Liver (tissue), 9 donors: Measurements from ENCODE around the gene CHP1. TPM values are rescaled to one million over a fixed set of nuclear protein-coding genes. Genes with fewer than 3 reads are reported as not detected.
"Not testable (repeated sequence)": the region's sequence is repeated elsewhere in the genome, so short reads cannot be mapped to it uniquely, and the experiment has no call there.

ENCODE experiments used
- DNase-seq: peaks from one replicate; pipeline ENCODE4 v3.0.0-alpha.2; 2017; ENCODE audit warnings: low spot score
- H3K27ac ChIP-seq, 2 donors: one replicate each; pipeline ENCODE4 v1.7.0; 2013; ENCODE audit warnings: inconsistent platforms in 2 of 2, low read length in 2 of 2, control low read depth in 1 of 2, low read depth in 1 of 2, mild to moderate bottlenecking in 1 of 2
- H3K27me3 ChIP-seq, 4 donors: one replicate each; pipeline versions ENCODE4 v1.6.1 to v1.7.0; 2013; ENCODE audit warnings: low read length in 3 of 4, inconsistent platforms in 1 of 4, mild to moderate bottlenecking in 1 of 4, moderate library complexity in 1 of 4; ENCODE audit not compliant: control insufficient read depth in 4 of 4, insufficient read depth in 4 of 4
- H3K36me3 ChIP-seq, 4 donors: one replicate each; pipeline versions ENCODE4 v1.6.1 to v1.7.0; 2013; ENCODE audit warnings: low read length in 3 of 4, mild to moderate bottlenecking in 3 of 4, low read depth in 1 of 4, moderate library complexity in 1 of 4; ENCODE audit not compliant: control insufficient read depth in 4 of 4, insufficient read depth in 3 of 4
- H3K4me1 ChIP-seq, 4 donors: one replicate each; pipeline versions ENCODE4 v1.6.1 to v1.7.0; 2013; ENCODE audit warnings: low read length in 3 of 4, mild to moderate bottlenecking in 3 of 4, moderate library complexity in 1 of 4; ENCODE audit not compliant: control insufficient read depth in 4 of 4, insufficient read depth in 4 of 4
- H3K4me3 ChIP-seq, 3 donors: one replicate each; pipeline versions ENCODE4 v1.6.1 to v1.7.0; 2013; ENCODE audit warnings: low read length in 3 of 3, control low read depth in 1 of 3, low read depth in 1 of 3, mild to moderate bottlenecking in 1 of 3
- H3K9ac ChIP-seq, 2 donors: one replicate each; pipeline ENCODE4 v1.7.0; 2013; ENCODE audit warnings: low read length in 2 of 2, mild to moderate bottlenecking in 2 of 2, moderate library complexity in 2 of 2, control low read depth in 1 of 2, low read depth in 1 of 2
- H3K9me3 ChIP-seq, 4 donors: one replicate each; pipeline versions ENCODE4 v1.6.1 to v1.7.0; 2013; ENCODE audit warnings: low read length in 3 of 4; ENCODE audit not compliant: control insufficient read depth in 4 of 4
- ATF3 ChIP-seq: IDR thresholded peaks from 2 replicates; pipeline ENCODE4 v1.6.1; 2016; ENCODE audit warnings: antibody characterized with exemption
- CTCF ChIP-seq: fragments of 150-350 bp; IDR thresholded peaks from 2 replicates; pipeline ENCODE4 v1.5.1; 2017; ENCODE audit warnings: improper control_type of control experiment, low read depth, low read length; ENCODE audit not compliant: missing input control
- FOXA1 ChIP-seq: IDR thresholded peaks from 2 replicates; pipeline ENCODE4 v1.6.1; 2016; ENCODE audit warnings: antibody characterized with exemption
- FOXA2 ChIP-seq: IDR thresholded peaks from 2 replicates; pipeline ENCODE4 v1.6.1; 2016; ENCODE audit warnings: antibody characterized with exemption
- GABPA ChIP-seq, 2 donors: IDR thresholded peaks in 1 of 2; conservative IDR thresholded peaks in 1 of 2; 2 replicates each; pipeline ENCODE4 v1.6.1; 2016; ENCODE audit warnings: antibody characterized with exemption in 2 of 2, mild to moderate bottlenecking in 1 of 2, moderate library complexity in 1 of 2
- HNF4A ChIP-seq, 2 donors: conservative IDR thresholded peaks; 2 replicates each; pipeline ENCODE4 v1.6.1; 2016; ENCODE audit warnings: antibody characterized with exemption in 2 of 2, mild to moderate bottlenecking in 2 of 2
- HNF4G ChIP-seq: IDR thresholded peaks from 2 replicates; pipeline ENCODE4 v1.6.1; 2016; ENCODE audit warnings: antibody characterized with exemption
- JUND ChIP-seq, 2 donors: IDR thresholded peaks; 2 replicates each; pipeline ENCODE4 v1.6.1; 2016; ENCODE audit warnings: antibody characterized with exemption in 2 of 2
- MAX ChIP-seq: IDR thresholded peaks from 2 replicates; pipeline ENCODE4 v1.6.1; 2016; ENCODE audit warnings: antibody characterized with exemption
- RAD21 ChIP-seq, 2 donors: IDR thresholded peaks; 2 replicates each; pipeline ENCODE4 v1.6.1; 2016; ENCODE audit warnings: antibody characterized with exemption in 2 of 2, mild to moderate bottlenecking in 2 of 2
- REST ChIP-seq: IDR thresholded peaks from 2 replicates; pipeline ENCODE4 v1.6.1; 2016; ENCODE audit warnings: antibody characterized with exemption, mild to moderate bottlenecking
- RXRA ChIP-seq, 2 donors: IDR thresholded peaks; 2 replicates each; pipeline ENCODE4 v1.6.1; 2017 to 2018; ENCODE audit warnings: antibody characterized with exemption in 2 of 2, mild to moderate bottlenecking in 1 of 2
- SP1 ChIP-seq: IDR thresholded peaks from 2 replicates; pipeline ENCODE4 v1.6.1; 2018; ENCODE audit warnings: antibody characterized with exemption, mild to moderate bottlenecking
- TAF1 ChIP-seq: conservative IDR thresholded peaks from 2 replicates; pipeline ENCODE4 v1.6.1; 2016; ENCODE audit warnings: antibody characterized with exemption, mild to moderate bottlenecking
- ZBTB33 ChIP-seq: IDR thresholded peaks from 2 replicates; pipeline ENCODE4 v1.6.1; 2016; ENCODE audit warnings: antibody characterized with exemption
- WGBS: extraction: QIAGEN DNeasy Blood & Tissue Kit; methylation state at CpG from one replicate; pipeline ENCODE4 v1.1.7; 2013; 5-methylcytosine and 5-hydroxymethylcytosine counted together
- polyA plus RNA-seq, 2 donors: library from polyadenylated mRNA; stranded (reverse) in 1 of 2; unstranded in 1 of 2; fragments of 200-250 nt in 1 of 2; fragments of >200 nt in 1 of 2; fragmentation: Nextera tagmentation in 1 of 2; extraction: Ambion mirVana in 1 of 2; gene quantifications; one replicate each; pipeline versions ENCODE4 v1.2.1 to v1.2.3, GENCODE V29; 2013 to 2015
- total RNA-seq, 2 donors: library from RNA; depleted of rRNA; stranded (reverse); fragments of >200 nt; gene quantifications; one replicate each; pipeline ENCODE4 v1.2.3, GENCODE V29; 2014
- donor health status: healthy.
- donor health status: healthy.
- donor health status: healthy.
- donor health status: healthy.
- donor health status: healthy.

CHP1 gene
- total and polyA plus RNA-seq, 4 donors, result 87.4 to 162 (median 117) TPM

GRCh38 chr15:41309226-41309905 lies 78.3 kb downstream of the CHP1 start:
- 97% methylated on average over 2 of the region's 2 CpGs for WGBS
- no peaks in the 10 kb centered on the region for H3K27me3 ChIP-seq
- no peak overlapping the region for H3K27ac ChIP-seq
- peaks cover 0 to 8% (median 3%) of the 10 kb centered on the region in 4 donors for H3K36me3 ChIP-seq
- TF ChIP-seq HNF4A (conservative IDR thresholded peaks at IDR 0.05) (no peak), RAD21 (IDR thresholded peaks at IDR 0.05) (no peak), JUND (IDR thresholded peaks at IDR 0.05) (no peak), GABPA (IDR thresholded peaks at IDR 0.05 in 1 of 2, conservative IDR thresholded peaks at IDR 0.05 in 1 of 2) (no peak), ATF3 (no peak), CTCF (no peak), REST (no peak), SP1 (no peak), TAF1 (no peak), HNF4G (no peak), FOXA2 (no peak)
- no peak for DNase-seq
- H3K4me3 ChIP-seq, result no peak overlapping the region
- no peak overlapping the region for H3K9ac ChIP-seq
- H3K4me1 ChIP-seq, result no peaks in the 10 kb centered on the region
- no peaks in the 10 kb centered on the region for H3K9me3 ChIP-seq

GRCh38 chr15:41320805-41321330 lies 89.8 kb downstream of the CHP1 start:
- 99% methylated on average over 39 of the region's 39 CpGs for WGBS
- H3K36me3 ChIP-seq, H3K4me1 ChIP-seq, H3K27me3 ChIP-seq, H3K9ac ChIP-seq, H3K27ac ChIP-seq, H3K4me3 ChIP-seq, DNase-seq, H3K9me3 ChIP-seq: not testable (repeated sequence)

- WGBS, result 90% methylated on average over 1 of the region's 1 CpG
- Histone ChIP-seq H3K4me1 (no peaks in the 10 kb centered on the region), H3K9ac (no peak overlapping the region), H3K36me3 (no peaks in the 10 kb centered on the region), H3K4me3 (no peak overlapping the region), H3K27me3 (no peaks in the 10 kb centered on the region), H3K9me3 (no peaks in the 10 kb centered on the region), H3K27ac (no peak overlapping the region)
- DNase-seq, result no peak
- TF ChIP-seq ATF3 (no peak), FOXA1 (no peak), MAX (no peak), HNF4A (conservative IDR thresholded peaks at IDR 0.05) (no peak), RXRA (IDR thresholded peaks at IDR 0.05) (no peak), HNF4G (no peak), ZBTB33 (no peak), FOXA2 (no peak)
Measured at GRCh38 chr15:41323611-41324010, 92.5 kb downstream of the CHP1 start.
